Stimulated activated CD8-positive, alpha-beta memory T cell treated with anti-CD3 and anti-CD28 coated beads, Interleukin-7, amount 100 ng/mL, for 1 hour (primary cell): ENCODE data around the gene FOXB1.

Source experiments
- DNase-seq, 2 donors: peaks; one replicate each; pipeline ENCODE4 v3.0.0-alpha.2; 2020; ENCODE audit warnings: low read depth in 2 of 2

Gene FOXB1

GRCh38 chr15:60017538-60018520 lies 13.7 kb downstream of the FOXB1 start:
- no peak for DNase-seq

GRCh38 chr15:60020736-60021135 lies 16.6 kb downstream of the FOXB1 start:
- no peak for DNase-seq

- no peak for DNase-seq
These were observed 17.7 kb downstream of the FOXB1 start for GRCh38 chr15:60021589-60022378.

- no peak for DNase-seq
These were observed 18.2 kb downstream of the FOXB1 start for GRCh38 chr15:60022379-60022741.

DNA sequence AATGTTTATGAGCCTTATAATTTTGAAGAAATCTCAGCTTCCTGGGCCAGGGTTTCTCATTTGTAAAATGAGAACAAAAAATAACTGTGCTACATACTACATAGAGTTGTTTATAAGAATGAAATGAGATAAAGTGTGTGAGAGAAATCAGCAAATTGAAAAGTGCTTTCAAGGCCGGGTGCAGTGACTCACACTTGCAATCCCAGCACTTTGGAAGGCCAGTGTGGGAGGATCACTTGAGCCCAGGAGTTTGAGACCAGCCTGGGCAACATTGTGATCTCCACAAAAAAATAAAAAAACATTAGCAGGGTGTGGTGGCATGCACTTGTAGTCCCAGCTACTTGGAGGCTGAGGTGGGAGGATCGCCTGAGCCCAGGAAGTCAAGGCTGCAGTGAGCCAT lies 22.4 kb downstream of the FOXB1 start:
- DNase-seq, result no peak

GRCh38 chr15:60035344-60035743 lies 31.2 kb downstream of the FOXB1 start:
- DNase-seq, result no peak

- DNase-seq, result no peak
These were observed 35.2 kb downstream of the FOXB1 start for GRCh38 chr15:60039316-60039715.

DNA sequence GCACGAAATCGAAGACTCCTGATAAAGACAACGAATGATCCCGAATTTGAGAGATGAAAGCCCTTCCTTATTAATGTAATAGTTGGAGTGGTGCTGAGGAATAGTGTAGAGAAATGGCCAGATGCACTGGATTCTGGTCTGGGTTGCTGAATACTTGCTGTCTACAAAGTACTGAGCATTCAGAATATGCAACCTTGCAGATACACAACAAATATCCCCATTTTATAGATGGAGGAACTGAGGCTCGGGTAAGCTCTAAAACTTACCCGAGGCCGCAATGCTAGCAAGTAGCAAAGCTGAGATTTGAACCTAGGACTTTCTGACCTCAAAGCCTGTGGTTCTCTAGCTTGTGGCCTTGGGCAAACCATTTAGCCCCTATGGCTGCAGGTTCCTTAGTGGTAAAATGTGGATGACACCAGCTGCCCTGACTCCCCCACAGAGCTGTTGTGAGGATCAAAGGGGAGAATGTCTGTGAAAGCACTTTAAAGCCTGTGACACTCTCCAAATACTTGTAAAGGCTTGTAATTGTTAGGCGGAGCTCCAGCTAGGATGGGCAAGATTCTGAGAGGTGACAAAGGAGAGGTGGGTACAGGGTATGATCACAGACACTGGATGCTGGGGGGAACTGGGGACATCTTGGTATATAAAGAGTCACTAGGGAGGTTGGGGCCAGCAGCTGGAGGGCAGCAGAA lies 39.8 kb downstream of the FOXB1 start:
- DNase-seq, result no peak

GRCh38 chr15:60044636-60045270 lies 40.6 kb downstream of the FOXB1 start:
- no peak for DNase-seq

DNA sequence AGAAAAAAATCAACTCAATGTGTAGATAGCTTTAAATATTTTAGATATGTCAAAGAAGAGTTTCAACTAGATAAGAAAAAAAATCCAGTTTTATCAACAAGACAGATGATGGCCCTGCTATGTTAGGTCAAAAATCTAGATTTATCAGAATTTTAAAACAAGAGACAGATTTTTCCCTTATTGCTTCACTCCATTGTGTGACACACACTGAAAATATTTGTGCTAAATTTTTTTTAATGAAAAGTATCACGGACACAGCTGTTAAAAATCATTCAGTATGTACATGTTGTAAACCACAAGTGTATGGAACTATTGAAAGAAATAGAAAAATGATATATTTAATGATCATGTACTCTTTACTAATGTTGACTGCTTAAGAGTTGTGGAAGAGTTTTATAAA lies 43.6 kb downstream of the FOXB1 start:
- DNase-seq, result no peak

- DNase-seq, result no peak
These were observed 45.8 kb downstream of the FOXB1 start for GRCh38 chr15:60049948-60050347.

GRCh38 chr15:60052796-60053195 lies 48.7 kb downstream of the FOXB1 start:
- no peak for DNase-seq

DNA sequence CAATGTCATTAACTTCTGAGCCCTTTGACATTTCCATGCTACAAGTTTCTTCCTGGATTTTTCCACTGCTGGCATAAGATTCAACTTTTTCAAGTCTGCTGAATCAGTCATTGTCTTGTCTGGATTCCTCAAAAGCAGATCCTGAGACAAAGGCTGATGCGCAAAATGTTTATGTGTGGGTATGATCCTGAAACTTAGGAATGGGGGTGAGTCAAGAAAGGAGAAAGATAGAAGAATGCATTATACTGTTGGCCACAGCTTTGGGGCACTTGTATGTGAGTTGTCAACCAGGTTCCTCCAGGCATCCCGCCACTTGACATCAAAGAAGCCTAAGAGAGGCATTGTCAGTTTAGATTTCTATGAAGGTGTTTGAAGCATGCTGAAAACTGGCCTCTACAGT lies 50.4 kb downstream of the FOXB1 start:
- no peak for DNase-seq
